ENCODE results near the gene CCNL2. TPM values are rescaled to one million over a fixed set of nuclear protein-coding genes. Genes with fewer than 3 reads are reported as not detected.

CCNL2 gene
- total and polyA plus RNA-seq, 2 of the 13 experiments (the other 11 are each of a cell fraction or from before 2014, with no cell fraction given), result 105 to 340 TPM

DNA sequence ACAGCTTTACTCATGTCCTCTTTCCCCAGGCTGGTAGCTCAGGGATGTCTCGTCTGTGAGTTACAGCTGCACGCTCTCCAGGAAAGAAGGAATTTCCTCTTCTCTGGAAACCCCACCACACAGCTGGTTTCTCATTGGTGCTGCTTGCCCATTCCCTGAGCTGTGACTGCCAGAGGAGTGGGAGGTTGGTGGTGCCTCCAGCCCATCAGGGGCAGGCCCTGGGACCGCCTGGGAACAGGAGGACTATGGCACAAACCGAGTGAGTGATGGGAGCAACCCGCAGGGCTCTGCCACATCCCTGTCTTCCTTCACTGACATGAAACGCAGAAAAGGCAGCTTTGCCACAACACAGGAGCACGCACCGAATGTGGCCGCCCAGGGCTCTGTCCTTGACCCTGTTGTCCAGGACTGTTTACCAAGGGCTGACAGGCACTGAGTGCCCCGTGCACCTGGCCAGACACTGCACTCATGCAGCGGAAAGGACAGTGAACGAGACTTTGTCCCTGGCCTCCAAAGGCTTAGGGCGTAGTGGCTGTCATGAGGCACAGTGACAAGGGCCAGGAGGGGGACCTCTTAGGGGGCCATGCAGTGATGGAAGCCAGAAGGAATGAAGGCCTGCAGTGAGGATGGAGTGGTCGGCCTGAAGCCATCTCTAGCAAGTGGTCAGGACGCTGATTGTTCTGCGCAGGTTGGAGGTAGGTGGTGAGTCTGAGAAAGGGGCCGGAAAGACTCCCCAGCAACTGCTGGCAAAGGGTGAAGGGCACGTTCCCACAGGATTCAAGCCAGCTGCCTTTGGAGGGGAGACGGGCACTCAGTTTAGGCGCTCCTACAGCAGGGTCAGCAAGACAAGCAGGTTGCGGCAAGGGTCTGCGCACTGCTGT is 1.7 kb upstream of the CCNL2 start (continued):
- TF ChIP-seq, protein P1, sequence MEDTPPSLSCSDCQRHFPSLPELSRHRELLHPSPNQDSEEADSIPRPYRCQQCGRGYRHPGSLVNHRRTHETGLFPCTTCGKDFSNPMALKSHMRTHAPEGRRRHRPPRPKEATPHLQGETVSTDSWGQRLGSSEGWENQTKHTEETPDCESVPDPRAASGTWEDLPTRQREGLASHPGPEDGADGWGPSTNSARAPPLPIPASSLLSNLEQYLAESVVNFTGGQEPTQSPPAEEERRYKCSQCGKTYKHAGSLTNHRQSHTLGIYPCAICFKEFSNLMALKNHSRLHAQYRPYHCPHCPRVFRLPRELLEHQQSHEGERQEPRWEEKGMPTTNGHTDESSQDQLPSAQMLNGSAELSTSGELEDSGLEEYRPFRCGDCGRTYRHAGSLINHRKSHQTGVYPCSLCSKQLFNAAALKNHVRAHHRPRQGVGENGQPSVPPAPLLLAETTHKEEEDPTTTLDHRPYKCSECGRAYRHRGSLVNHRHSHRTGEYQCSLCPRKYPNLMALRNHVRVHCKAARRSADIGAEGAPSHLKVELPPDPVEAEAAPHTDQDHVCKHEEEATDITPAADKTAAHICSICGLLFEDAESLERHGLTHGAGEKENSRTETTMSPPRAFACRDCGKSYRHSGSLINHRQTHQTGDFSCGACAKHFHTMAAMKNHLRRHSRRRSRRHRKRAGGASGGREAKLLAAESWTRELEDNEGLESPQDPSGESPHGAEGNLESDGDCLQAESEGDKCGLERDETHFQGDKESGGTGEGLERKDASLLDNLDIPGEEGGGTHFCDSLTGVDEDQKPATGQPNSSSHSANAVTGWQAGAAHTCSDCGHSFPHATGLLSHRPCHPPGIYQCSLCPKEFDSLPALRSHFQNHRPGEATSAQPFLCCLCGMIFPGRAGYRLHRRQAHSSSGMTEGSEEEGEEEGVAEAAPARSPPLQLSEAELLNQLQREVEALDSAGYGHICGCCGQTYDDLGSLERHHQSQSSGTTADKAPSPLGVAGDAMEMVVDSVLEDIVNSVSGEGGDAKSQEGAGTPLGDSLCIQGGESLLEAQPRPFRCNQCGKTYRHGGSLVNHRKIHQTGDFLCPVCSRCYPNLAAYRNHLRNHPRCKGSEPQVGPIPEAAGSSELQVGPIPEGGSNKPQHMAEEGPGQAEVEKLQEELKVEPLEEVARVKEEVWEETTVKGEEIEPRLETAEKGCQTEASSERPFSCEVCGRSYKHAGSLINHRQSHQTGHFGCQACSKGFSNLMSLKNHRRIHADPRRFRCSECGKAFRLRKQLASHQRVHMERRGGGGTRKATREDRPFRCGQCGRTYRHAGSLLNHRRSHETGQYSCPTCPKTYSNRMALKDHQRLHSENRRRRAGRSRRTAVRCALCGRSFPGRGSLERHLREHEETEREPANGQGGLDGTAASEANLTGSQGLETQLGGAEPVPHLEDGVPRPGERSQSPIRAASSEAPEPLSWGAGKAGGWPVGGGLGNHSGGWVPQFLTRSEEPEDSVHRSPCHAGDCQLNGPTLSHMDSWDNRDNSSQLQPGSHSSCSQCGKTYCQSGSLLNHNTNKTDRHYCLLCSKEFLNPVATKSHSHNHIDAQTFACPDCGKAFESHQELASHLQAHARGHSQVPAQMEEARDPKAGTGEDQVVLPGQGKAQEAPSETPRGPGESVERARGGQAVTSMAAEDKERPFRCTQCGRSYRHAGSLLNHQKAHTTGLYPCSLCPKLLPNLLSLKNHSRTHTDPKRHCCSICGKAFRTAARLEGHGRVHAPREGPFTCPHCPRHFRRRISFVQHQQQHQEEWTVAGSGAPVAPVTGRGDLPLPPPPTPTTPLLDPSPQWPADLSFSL (CRISPR knock-in tag; IDR thresholded peaks at IDR 0.05), result no peak; the same call in 1 of the 2 replicates
- TF ChIP-seq DDIT3 (CRISPR knock-in tag; IDR thresholded peaks at IDR 0.05) (no peak), ZNF75D (CRISPR knock-in tag; IDR thresholded peaks at IDR 0.05; ENCODE audit: borderline replicate concordance) (no peak), TFDP1 (CRISPR knock-in tag; IDR thresholded peaks at IDR 0.05; ENCODE audit: borderline replicate concordance) (peak; percentile 85), ZNF367 (CRISPR knock-in tag; IDR thresholded peaks at IDR 0.05; ENCODE audit: borderline replicate concordance) (0 out of 2 replicates have a peak, but pooled peaks have one; percentile 36), ZNF281 (CRISPR knock-in tag; IDR thresholded peaks at IDR 0.05; ENCODE audit: borderline replicate concordance) (peak; percentile 79; the same call in 1 of the 2 replicates), ZNF280B (CRISPR knock-in tag; IDR thresholded peaks at IDR 0.05; ENCODE audit: borderline replicate concordance) (peak; percentile 39; the same call in 1 of the 2 replicates), ZBTB20 (CRISPR knock-in tag; IDR thresholded peaks at IDR 0.05; ENCODE audit: borderline replicate concordance, low read depth) (no peak; the same call in 1 of the 2 replicates), CHD4 (IDR thresholded peaks at IDR 0.05; ENCODE audit: borderline replicate concordance, low read length) (no peak), HNF1B (CRISPR knock-in tag; IDR thresholded peaks at IDR 0.05) (peak; percentile 99)
